Fibroblast of lung (primary cell): Measurements from ENCODE around the gene PSMD9. TPM values are rescaled to one million over a fixed set of nuclear protein-coding genes. Genes with fewer than 3 reads are reported as not detected.

Experiments
- DNase-seq, 2 donors: peaks; one replicate each; pipeline versions ENCODE4 v3.0.0 to v3.0.0-alpha.2; 2010; ENCODE audit warnings: low read depth in 2 of 2
- H2AFZ ChIP-seq: 2 replicates; pipeline ENCODE4 v1.5.1; 2012; ENCODE audit warnings: low read length, control low read depth, inconsistent platforms
- H3K27ac ChIP-seq: 2 replicates; pipeline ENCODE4 v1.5.1; 2011; ENCODE audit warnings: low read length, control low read depth; ENCODE audit not compliant: insufficient read depth
- H3K27me3 ChIP-seq: 2 replicates; pipeline ENCODE4 v1.5.1; 2011; ENCODE audit warnings: mild to moderate bottlenecking, low read length; ENCODE audit not compliant: control insufficient read depth, insufficient read depth
- H3K36me3 ChIP-seq: 2 replicates; pipeline ENCODE4 v1.5.1; 2011; ENCODE audit warnings: low read length; ENCODE audit not compliant: control insufficient read depth, insufficient read depth
- H3K4me1 ChIP-seq: 2 replicates; pipeline ENCODE4 v1.5.1; 2011; ENCODE audit warnings: low read length; ENCODE audit not compliant: control insufficient read depth, insufficient read depth; ENCODE audit errors: extremely low read depth
- H3K4me2 ChIP-seq: 2 replicates; pipeline ENCODE4 v1.5.1; 2011; ENCODE audit warnings: low read length, control low read depth; ENCODE audit not compliant: insufficient read depth; ENCODE audit errors: extremely low read depth
- H3K4me3 ChIP-seq, 4 experiments: fragments of 200-600 bp in 1 of 4; sonication (generic) in 1 of 4; replicated peaks in 1 of 4; 2 replicates each; pipeline ENCODE4 v1.5.1; 2011 to 2016; ENCODE audit warnings: low read length in 4 of 4, low read depth in 3 of 4, mild to moderate bottlenecking in 3 of 4, control low read depth in 2 of 4, inconsistent platforms in 1 of 4, mixed read lengths in 1 of 4; ENCODE audit not compliant: insufficient read depth in 1 of 4; ENCODE audit errors: control extremely low read depth in 1 of 4
- H3K79me2 ChIP-seq: 2 replicates; pipeline ENCODE4 v1.5.1; 2012; ENCODE audit warnings: mild to moderate bottlenecking, low read length, inconsistent platforms; ENCODE audit not compliant: control insufficient read depth, insufficient read depth
- H3K9ac ChIP-seq: 2 replicates; pipeline ENCODE4 v1.5.1; 2011; ENCODE audit warnings: mild to moderate bottlenecking, low read length, control low read depth; ENCODE audit not compliant: insufficient read depth
- H3K9me3 ChIP-seq: 2 replicates; pipeline ENCODE4 v1.5.1; 2012; ENCODE audit warnings: low read depth, low read length; ENCODE audit not compliant: control insufficient read depth, insufficient read depth
- H4K20me1 ChIP-seq: 2 replicates; pipeline ENCODE4 v1.5.1; 2011; ENCODE audit warnings: low read length; ENCODE audit not compliant: control insufficient read depth, insufficient read depth; ENCODE audit errors: extremely low read depth
- CTCF ChIP-seq, 2 donors: IDR thresholded peaks in 1 of 2; conservative IDR thresholded peaks in 1 of 2; 1 replicate in 1 of 2; 2 replicates in 1 of 2; pipeline ENCODE4 v1.5.1; 2011 to 2012; ENCODE audit warnings: low read length in 2 of 2, control low read depth in 1 of 2, inconsistent platforms in 1 of 2, low read depth in 1 of 2, mild to moderate bottlenecking in 1 of 2
- EZH2 ChIP-seq: IDR thresholded peaks from 2 replicates; pipeline ENCODE4 v1.5.1; 2012; ENCODE audit warnings: low read length, control low read depth, mild to moderate bottlenecking; ENCODE audit errors: missing control alignments
- polyA plus RNA-seq, 2 donors: library from polyadenylated mRNA; depleted of rRNA in 1 of 2; stranded (reverse) in 1 of 2; unstranded in 1 of 2; fragments of >200 nt; gene quantifications; 2 replicates each; pipeline ENCODE4 v1.2.1, GENCODE V29; 2011 to 2012; ENCODE audit warnings: missing spikeins in 1 of 2
- total RNA-seq: library from RNA; depleted of rRNA; stranded (reverse); fragments of >200 nt; gene quantifications from 2 replicates; pipeline ENCODE4 v1.2.1, GENCODE V29; 2014

The PSMD9 gene
- total and polyA plus RNA-seq, 2 donors (not counting 1 experiment from before 2014, with no cell fraction given), result 73.5 to 77.7 TPM

GRCh38 chr12:121857322-121858246 lies 31.0 kb upstream of the PSMD9 start:
- Histone ChIP-seq H3K27ac (no peak overlapping the region), H3K4me1 (peaks cover 9% of the 10 kb centered on the region), H4K20me1 (no peaks in the 10 kb centered on the region), H3K4me2 (no peak overlapping the region), H3K36me3 (no peaks in the 10 kb centered on the region), H3K27me3 (no peaks in the 10 kb centered on the region), H3K9me3 (no peaks in the 10 kb centered on the region), H2AFZ (no peak overlapping the region), H3K4me3 (no peak overlapping the region), H3K79me2 (no peaks in the 10 kb centered on the region), H3K9ac (no peak overlapping the region)
- DNase-seq, result peak; percentile 13 to 20
- no peak for TF ChIP-seq CTCF (conservative IDR thresholded peaks at IDR 0.05 in 1 of 2, IDR thresholded peaks at IDR 0.05 in 1 of 2; ENCODE audit: low read depth in 1 of 2, low read length in 2 of 2)
- no peak for TF ChIP-seq EZH2

DNA sequence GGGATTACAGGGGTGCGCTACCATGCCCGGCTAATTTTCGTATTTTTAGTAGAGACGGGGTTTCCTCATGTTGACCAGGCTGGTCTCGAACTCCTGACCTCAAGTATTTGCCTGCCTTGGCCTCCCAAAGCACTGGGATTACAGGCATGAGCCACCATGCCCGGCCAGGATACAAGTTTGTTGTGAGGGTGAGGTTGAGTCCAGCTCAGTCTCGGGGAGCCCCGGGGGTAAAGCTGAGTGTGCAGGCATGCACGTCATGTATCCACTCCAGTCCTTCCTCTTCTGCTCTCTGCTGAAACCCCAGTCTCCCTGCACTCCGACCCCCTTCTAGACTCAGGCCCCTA lies 30.3 kb upstream of the PSMD9 start:
- Histone ChIP-seq H3K9me3 (no peaks in the 10 kb centered on the region), H3K9ac (no peak overlapping the region), H3K27ac (peak overlapping the region; percentile 71), H3K4me2 (no peak overlapping the region), H3K36me3 (no peaks in the 10 kb centered on the region), H4K20me1 (no peaks in the 10 kb centered on the region), H3K79me2 (no peaks in the 10 kb centered on the region), H3K4me1 (peaks cover 9% of the 10 kb centered on the region), H2AFZ (no peak overlapping the region), H3K27me3 (no peaks in the 10 kb centered on the region), H3K4me3 (no peak overlapping the region)
- DNase-seq, result no peak
- no peak for TF ChIP-seq EZH2

DNA sequence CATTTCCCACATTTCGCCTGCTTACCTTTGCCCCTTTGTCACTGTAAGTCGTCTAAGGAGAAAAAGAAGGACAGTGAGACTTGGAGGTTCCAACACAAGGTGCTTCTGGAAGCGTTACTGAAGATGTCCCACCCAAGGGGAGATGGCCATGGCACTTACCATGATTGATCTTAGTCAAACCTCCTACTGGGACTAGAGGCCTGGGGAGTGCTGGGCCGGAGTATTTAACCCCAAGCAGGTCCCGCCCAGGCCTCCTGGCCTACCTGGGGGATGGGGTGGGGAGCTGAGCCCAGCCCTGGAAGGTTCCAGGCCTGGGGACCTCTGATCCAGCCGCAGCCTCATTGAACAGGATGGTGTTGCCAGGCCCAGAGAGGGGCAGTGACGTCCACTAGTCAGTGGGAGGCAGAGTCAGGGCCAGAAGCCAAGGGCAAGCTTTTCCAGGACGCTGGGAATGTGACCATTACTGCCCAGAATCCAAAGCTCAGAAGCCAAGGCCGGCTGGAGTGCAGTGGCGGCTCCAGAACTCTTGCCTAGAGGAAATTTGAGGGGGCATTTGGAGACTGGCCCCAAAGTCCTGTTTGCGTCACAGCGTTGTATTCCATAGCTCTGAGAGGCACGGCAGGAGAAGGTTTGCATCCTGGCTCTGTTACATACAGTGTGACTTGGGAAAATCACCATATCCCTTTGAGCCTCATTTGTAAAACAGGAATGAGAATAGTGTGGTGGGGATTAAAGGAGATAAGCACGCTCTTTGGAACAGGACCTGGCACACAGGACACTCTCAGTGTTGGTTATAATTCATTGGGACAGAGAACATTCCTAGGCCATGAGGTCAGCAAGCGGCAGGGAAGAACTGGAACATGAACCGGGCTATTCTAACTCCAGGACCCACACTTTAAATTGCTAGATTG lies 29.7 kb upstream of the PSMD9 start, which contains the start of gene HPD:
TSS of gene HPD (minus strand) at position 198 of the 911 bp plus-strand sequence. CDS start at position 162, 36 bp downstream.
- TF ChIP-seq EZH2, result no peak
- TF ChIP-seq CTCF (conservative IDR thresholded peaks at IDR 0.05 in 1 of 2, IDR thresholded peaks at IDR 0.05 in 1 of 2; ENCODE audit: low read depth in 1 of 2, low read length in 2 of 2), result no peak
- H3K4me2 ChIP-seq, result peak within 1 kb of the TSS; percentile 70
- no peaks in the 10 kb centered on the region for H3K27me3 ChIP-seq
- no peak within 1 kb of the TSS for H3K9ac ChIP-seq
- no peaks in the 10 kb centered on the region for H4K20me1 ChIP-seq
- H3K4me1 ChIP-seq, result peaks cover 9% of the 10 kb centered on the region
- peak within 1 kb of the TSS; percentile 39 for H2AFZ ChIP-seq
- no peaks in the 10 kb centered on the region for H3K79me2 ChIP-seq
- no peaks in the 10 kb centered on the region for H3K36me3 ChIP-seq
- H3K9me3 ChIP-seq, result no peaks in the 10 kb centered on the region
- H3K27ac ChIP-seq, result peak within 1 kb of the TSS; percentile 71
- peak; percentile 84 to 87 for DNase-seq
- no peak within 1 kb of the TSS for H3K4me3 ChIP-seq
